K562 (cell line): ENCODE data around the gene SNRNP70. TPM values are rescaled to one million over a fixed set of nuclear protein-coding genes. Genes with fewer than 3 reads are reported as not detected.

Experiments used
- ATAC-seq: fragments of 200-7000 bp; cut with Tn5 transposase; 3 replicates; pipeline ENCODE4 v1.9.1; 2020; ENCODE audit warnings: moderate library complexity
- BruUV-seq: library from RNA; stranded (reverse); fragments of 400-500 nt; replicated peaks from 2 replicates; lab custom pipeline; 2021; lab: Mats Ljungman, UMichigan
- CTCF ChIA-PET: fragments of 300-600 bp; formaldehyde crosslinking; extraction: SDS; loops from one replicate; lab custom pipeline; 2021; ENCODE audit warnings: low intra/inter-chr PET ratio; lab: Yijun Ruan, JAX
- POLR2A ChIA-PET: fragments of 300-600, 350-650 bp; sonication (Branson Sonifier 250); formaldehyde crosslinking; extraction: SDS; loops from one replicate; lab custom pipeline; 2021; ENCODE audit warnings: antibody characterized with exemption, inconsistent platforms; lab: Yijun Ruan, JAX
- DNase-seq, 4 experiments: peaks; one replicate each; pipeline versions ENCODE4 v3.0.0 to v3.0.0-alpha.2; 2011 to 2018; ENCODE audit warnings: low spot score in 3 of 4, mixed read lengths in 3 of 4; ENCODE audit errors: extremely low read depth in 1 of 4
- FAIRE-seq: peaks from 2 replicates; lab custom pipeline; 2011; peaks lifted over from hg19 to GRCh38; lab: Jason Lieb, UNC
- H2AFZ ChIP-seq: 2 replicates; pipeline ENCODE4 v1.6.0; 2011; ENCODE audit warnings: low read depth, low read length, control low read depth, inconsistent platforms
- H3K27ac ChIP-seq: fragments of 200-600 bp; 3 replicates; pipeline ENCODE4 v1.8.0; 2011; ENCODE audit warnings: low read depth, mild to moderate bottlenecking, control low read depth, inconsistent platforms, low read length, moderate library complexity, mixed read lengths; ENCODE audit errors: extremely low read depth
- H3K27me3 ChIP-seq, 2 experiments: fragments of 300-600 bp in 1 of 2; 2 replicates in 1 of 2; 3 replicates in 1 of 2; pipeline versions ENCODE4 v1.6.0 to v1.8.0; 2011; ENCODE audit warnings: inconsistent platforms in 2 of 2, low read length in 2 of 2, mild to moderate bottlenecking in 1 of 2, mixed read lengths in 1 of 2, moderate library complexity in 1 of 2; ENCODE audit not compliant: control insufficient read depth in 2 of 2, insufficient read depth in 2 of 2
- H3K36me3 ChIP-seq: fragments of 300-600 bp; 3 replicates; pipeline ENCODE4 v1.8.0; 2011; ENCODE audit warnings: mild to moderate bottlenecking, low read length, inconsistent platforms; ENCODE audit not compliant: control insufficient read depth, insufficient read depth
- H3K4me1 ChIP-seq, 2 experiments: fragments of 200-600 bp in 1 of 2; replicated peaks in 1 of 2; 2 replicates in 1 of 2; 3 replicates in 1 of 2; pipeline versions ENCODE4 v1.5.1 to v1.8.0; 2011; ENCODE audit warnings: inconsistent platforms in 2 of 2, low read length in 2 of 2, mild to moderate bottlenecking in 1 of 2, mixed read lengths in 1 of 2, moderate library complexity in 1 of 2; ENCODE audit not compliant: control insufficient read depth in 2 of 2, insufficient read depth in 2 of 2
- H3K4me2 ChIP-seq: 2 replicates; pipeline ENCODE4 v1.6.1; 2011; ENCODE audit warnings: low read length, control low read depth, inconsistent platforms, mixed read lengths; ENCODE audit not compliant: insufficient read depth
- H3K4me3 ChIP-seq: fragments of 200-600 bp; sonication (generic), shearing (Covaris generic); 2 replicates; pipeline ENCODE4 v1.5.1; 2016; ENCODE audit warnings: control low read depth, inconsistent platforms
- H3K79me2 ChIP-seq: fragments of 200-600 bp; 3 replicates; pipeline ENCODE4 v1.8.0; 2011; ENCODE audit warnings: low read length, inconsistent platforms; ENCODE audit not compliant: control insufficient read depth, insufficient read depth
- H3K9ac ChIP-seq, 2 experiments: 2 replicates each; pipeline versions ENCODE4 v1.6.0 to v1.6.1; 2011; ENCODE audit warnings: low read depth in 2 of 2, low read length in 2 of 2, control low read depth in 1 of 2, inconsistent platforms in 1 of 2, mild to moderate bottlenecking in 1 of 2, mixed read lengths in 1 of 2; ENCODE audit not compliant: insufficient read depth in 1 of 2
- H3K9me1 ChIP-seq: one replicate; pipeline ENCODE4 v1.6.0; 2011; ENCODE audit warnings: inconsistent platforms, mild to moderate bottlenecking, low read length, moderate library complexity; ENCODE audit not compliant: control insufficient read depth, insufficient read depth
- H3K9me3 ChIP-seq: replicated peaks from 2 replicates; pipeline ENCODE4 v1.5.1; 2011; ENCODE audit warnings: low read depth, low read length, inconsistent platforms; ENCODE audit not compliant: control insufficient read depth, insufficient read depth
- H4K20me1 ChIP-seq: replicated peaks from 2 replicates; pipeline ENCODE4 v1.6.1; 2011; ENCODE audit warnings: low read length, inconsistent platforms, mixed read lengths; ENCODE audit not compliant: control insufficient read depth, insufficient read depth
- ADNP ChIP-seq: fragments of 200-800 bp; sonication (Bioruptor generic); IDR thresholded peaks from 2 replicates; pipeline ENCODE4 v1.6.1; 2016; ENCODE audit warnings: missing genetic modification characterization, missing compliant biosample characterization
- BRD9 ChIP-seq: fragments of 450-650 bp; IDR thresholded peaks from 2 replicates; pipeline ENCODE4 v1.6.1; 2018; ENCODE audit warnings: low read depth; ENCODE audit not compliant: partially characterized antibody
- COPS2 ChIP-seq: fragments of 450-650 bp; conservative IDR thresholded peaks from 2 replicates; pipeline ENCODE4 v1.6.1; 2016; ENCODE audit warnings: mild to moderate bottlenecking, moderate library complexity
- ERF ChIP-seq: fragments of 450-650 bp; formaldehyde crosslinking; IDR thresholded peaks from 2 replicates; pipeline ENCODE4 v1.4.0; 2020; ENCODE audit warnings: mild to moderate bottlenecking, mixed read lengths
- HCFC1 ChIP-seq: IDR thresholded peaks from 2 replicates; pipeline ENCODE4 v1.6.1; 2012; ENCODE audit warnings: low read depth, low read length, improper control_type of control experiment
- HDAC8 ChIP-seq: fragments of 450-650 bp; IDR thresholded peaks from 2 replicates; pipeline ENCODE4 v1.6.1; 2016; ENCODE audit warnings: mild to moderate bottlenecking, missing genetic modification characterization, moderate library complexity, missing compliant biosample characterization
- MAZ ChIP-seq, 2 experiments: fragments of 450-650 bp in 1 of 2; sonication (generic) in 1 of 2; formaldehyde crosslinking; IDR thresholded peaks in 1 of 2; conservative IDR thresholded peaks in 1 of 2; 2 replicates each; pipeline versions ENCODE4 v1.4.0 to v1.5.0; 2020; ENCODE audit warnings: mild to moderate bottlenecking in 1 of 2, missing genetic modification reagents in 1 of 2
- MCM5 ChIP-seq: fragments of 450-650 bp; IDR thresholded peaks from 2 replicates; pipeline ENCODE4 v1.6.1; 2016; ENCODE audit warnings: low read depth
- NCOR1 ChIP-seq: fragments of 450-650 bp; IDR thresholded peaks from 2 replicates; pipeline ENCODE4 v1.6.1; 2016; ENCODE audit warnings: mild to moderate bottlenecking, moderate library complexity
- OTX1 ChIP-seq: fragments of 450-650 bp; formaldehyde crosslinking; IDR thresholded peaks from 2 replicates; pipeline ENCODE4 v1.4.0; 2022; ENCODE audit warnings: mild to moderate bottlenecking
- PBX2 ChIP-seq, 2 experiments: IDR thresholded peaks in 1 of 2; conservative IDR thresholded peaks in 1 of 2; 2 replicates each; pipeline ENCODE4 v1.6.1; 2016; ENCODE audit warnings: low read depth in 2 of 2, mild to moderate bottlenecking in 1 of 2, missing compliant biosample characterization in 1 of 2, missing genetic modification characterization in 1 of 2, moderate library complexity in 1 of 2
- RAD51 ChIP-seq: fragments of 450-650 bp; IDR thresholded peaks from 2 replicates; pipeline ENCODE4 v1.7.1; 2016; ENCODE audit warnings: low read depth, mild to moderate bottlenecking, borderline replicate concordance
- RBM14 ChIP-seq: fragments of 200-400 bp; formaldehyde crosslinking; IDR thresholded peaks from 2 replicates; pipeline ENCODE4 v1.6.1; 2018; ENCODE audit warnings: low read depth, mild to moderate bottlenecking, low read length, moderate library complexity, borderline replicate concordance; ENCODE audit not compliant: insufficient read depth
- RBM22 ChIP-seq: fragments of 200-400 bp; formaldehyde crosslinking; IDR thresholded peaks from 2 replicates; pipeline ENCODE4 v1.6.1; 2018; ENCODE audit warnings: low read length, low read depth; ENCODE audit not compliant: poor library complexity, severe bottlenecking
- ZNF146 ChIP-seq: IDR thresholded peaks from one replicate; pipeline ENCODE4 v1.6.1; 2018; ENCODE audit warnings: missing compliant biosample characterization; ENCODE audit not compliant: unreplicated experiment
- ZNF764 ChIP-seq: fragments of 250-450 bp; sonication (Bioruptor Pico); IDR thresholded peaks from 2 replicates; pipeline ENCODE4 v1.4.0; 2020; ENCODE audit warnings: low read depth, mild to moderate bottlenecking, moderate library complexity
- whole genome bisulfite sequencing: fragments of 100-300 bp; shearing (Covaris generic); methylation state at CpG from one replicate; pipeline ENCODE4 v1.1.6; 2016; ENCODE audit warnings: low coverage, mixed read lengths; ENCODE audit not compliant: insufficient coverage; ENCODE audit errors: missing lambda C conversion rate; 5-methylcytosine and 5-hydroxymethylcytosine counted together
- in situ Hi-C: fragments of 300-500 bp; cut with MboI; formaldehyde crosslinking; loops from 4 replicates; pipeline ENCODE4 v1.15.0; 2018; ENCODE audit warnings: inconsistent platforms, mixed read lengths
- intact Hi-C: fragments of 100-400 bp; cut with micrococcal nuclease; formaldehyde crosslinking; loops from 2 replicates; pipeline ENCODE4 v1.14.2; 2022
- polyA plus RNA-seq, 8 experiments: library from polyadenylated mRNA; depleted of rRNA in 4 of 8; stranded (reverse) in 5 of 8; unstranded in 3 of 8; fragments of >200 nt; fragmentation: Nextera tagmentation in 2 of 8; fragmentation: Illumina TruSeq in 1 of 8; extraction: Ambion mirVana in 2 of 8; extraction: Trizol in 1 of 8; gene quantifications; 2 replicates each; pipeline versions ENCODE4 v1.2.1 to v1.2.3, GENCODE V29; 2011 to 2014; ENCODE audit warnings: inconsistent platforms in 1 of 8, missing spikeins in 1 of 8
- total RNA-seq, 7 experiments: library from RNA; depleted of rRNA in 6 of 7; stranded (reverse); fragments of >200 nt in 6 of 7; fragmentation: Illumina TruSeq in 2 of 7; extraction: Trizol in 2 of 7; gene quantifications; 2 replicates each; pipeline versions ENCODE4 v1.2.1 to v1.2.3, GENCODE V29; 2011 to 2021; ENCODE audit warnings: low replicate concordance in 1 of 7

Gene SNRNP70
- total and polyA plus RNA-seq, 9 of the 15 experiments (the other 6 are each of a cell fraction or from before 2014, with no cell fraction given), result 2.8 to 496 (median 136) TPM

DNA sequence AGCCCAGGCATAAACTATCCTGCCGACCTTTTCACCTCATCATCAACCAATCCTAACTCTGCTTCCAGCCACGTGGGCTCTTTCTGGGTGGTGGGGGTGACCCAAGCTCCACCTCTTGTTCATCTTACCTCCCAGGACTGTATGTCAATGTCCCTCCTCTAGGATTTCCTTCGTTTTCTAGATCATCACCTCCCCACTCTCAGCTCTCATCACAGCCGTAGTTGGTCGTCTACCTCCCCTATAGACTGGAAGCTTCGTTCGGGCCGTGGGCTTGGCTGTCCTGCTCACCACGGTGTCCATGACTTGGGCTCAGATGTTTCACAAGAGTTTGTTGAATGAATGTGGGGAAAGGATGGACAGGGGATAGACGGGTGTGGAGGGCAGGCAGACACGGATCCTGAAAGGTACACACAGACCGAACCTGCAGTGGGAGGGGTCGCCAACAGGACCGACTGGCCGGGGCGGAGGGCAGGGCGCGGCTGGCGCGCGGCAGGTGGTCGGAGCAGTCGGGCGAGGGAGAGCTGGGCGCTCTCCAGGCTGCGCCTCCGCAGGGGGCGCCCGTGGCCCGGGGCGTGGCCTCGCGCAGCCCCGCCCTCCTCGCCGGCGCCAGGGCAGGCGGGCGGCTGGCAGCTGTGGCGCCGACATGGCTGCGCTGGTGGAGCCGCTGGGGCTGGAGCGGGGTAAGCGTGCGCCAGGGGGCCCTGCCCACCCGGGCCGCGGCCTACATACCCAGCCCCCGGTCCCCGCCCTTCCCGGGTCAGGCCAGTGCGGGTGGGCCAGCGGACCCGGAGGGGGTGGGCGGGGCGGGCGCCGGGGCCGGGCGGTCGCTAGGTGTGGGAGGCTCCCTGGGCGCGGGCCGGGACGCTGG is 28.7 kb downstream of the SNRNP70 start, which contains the start of gene LIN7B:
LIN7B (plus strand) TSS at position 609 of the 868 bp plus-strand sequence; CDS start at position 644, 35 bp downstream.
- Histone ChIP-seq H2AFZ (peak within 1 kb of the TSS; percentile 100), H3K36me3 (peaks cover 22% of the 10 kb centered on the region), H4K20me1 (no peaks in the 10 kb centered on the region; the same call in 1 of the 2 replicates), H3K4me2 (peak within 1 kb of the TSS; percentile 100), H3K27me3 (no peaks in the 10 kb centered on the region), H3K9ac (peak within 1 kb of the TSS; percentile 72 to 95), H3K9me3 (no peaks in the 10 kb centered on the region), H3K9me1 (no peaks in the 10 kb centered on the region), H3K79me2 (peaks cover 22% of the 10 kb centered on the region; the same call in 2 of the 3 replicates), H3K4me3 (peak within 1 kb of the TSS; percentile 81), H3K27ac (peak within 1 kb of the TSS; percentile 79), H3K4me1 (peaks cover 51 to 73% of the 10 kb centered on the region in 2 experiments)
- in situ Hi-C loops, result loop anchor here (10.0 kb wide), 1 partner anchor 1221 kb away; no protein-coding TSS in a partner anchor
- ChIA-PET CTCF (interaction anchor here (0.7 to 1.2 kb wide), 2 partner anchors 84 to 94 kb away, joined by 3 to 5 read pairs; no protein-coding TSS in a partner anchor), POLR2A (interaction anchor here (0.6 to 2.2 kb wide), 14 partner anchors 9 to 1296 kb away, joined by 3 to 20 read pairs (median 3); partner anchors contain the start of gene HRC)
- no TSS peak for BruUV-seq
- intact Hi-C loops, result no loop called here
- WGBS, result under 1% methylated on average over 44 of the region's 66 CpGs
- peak; percentile 78 for ATAC-seq
- peak; percentile 83 to 88 (median 86) for DNase-seq
- FAIRE-seq, result peak; percentile 91
- TF ChIP-seq ERF (0 out of 2 replicates have a peak, but pooled peaks have one; percentile 33), MCM5 (no peak), ZNF764 (CRISPR knock-in tag) (no peak), RAD51 (peak; percentile 91), ZNF146 (CRISPR knock-in tag) (no peak), PBX2 (CRISPR knock-in tag; IDR thresholded peaks at IDR 0.05; ENCODE audit: low read depth) (no peak), PBX2 (tag; conservative IDR thresholded peaks at IDR 0.05; ENCODE audit: low read depth) (no peak), BRD9 (no peak), COPS2 (no peak), NCOR1 (no peak), MAZ (CRISPR knock-in tag; conservative IDR thresholded peaks at IDR 0.05 in 1 of 2, IDR thresholded peaks at IDR 0.05 in 1 of 2) (peak; percentile 63 to 68), HCFC1 (peak; percentile 41; the same call in 1 of the 2 replicates), HDAC8 (0 out of 2 replicates have a peak, but pooled peaks have one; percentile 51), RBM14 (no peak), ADNP (tag) (no peak), OTX1 (peak; percentile 70; the same call in 1 of the 2 replicates), RBM22 (no peak)
